OCI-LY3 (cell line): ENCODE data around the gene SNHG17.

Experiments
- CTCF ChIP-seq: fragments of 200-600, 300-600 bp; sonication (generic); IDR thresholded peaks from 2 replicates; pipeline ENCODE4 v1.5.1; 2014; ENCODE audit warnings: antibody characterized with exemption, low read length, low read depth
- EZH2phosphoT487 ChIP-seq: fragments of 200-600 bp; shearing (Covaris generic); IDR thresholded peaks from 2 replicates; pipeline ENCODE4 v1.6.1; 2018; ENCODE audit warnings: antibody characterized with exemption, mixed run types, low read depth

GRCh38 chr20:38395165-38395564 is 40.0 kb downstream of the SNHG17 start:
- TF ChIP-seq CTCF (no peak), EZH2phosphoT487 (no peak)
